ENCODE data around the gene DLK1. TPM values are rescaled to one million over a fixed set of nuclear protein-coding genes. Genes with fewer than 3 reads are reported as not detected.

DLK1 gene
- total and polyA plus RNA-seq, 2 of the 13 experiments (the other 11 are each of a cell fraction or from before 2014, with no cell fraction given) = 95.5 to 312 TPM

DNA sequence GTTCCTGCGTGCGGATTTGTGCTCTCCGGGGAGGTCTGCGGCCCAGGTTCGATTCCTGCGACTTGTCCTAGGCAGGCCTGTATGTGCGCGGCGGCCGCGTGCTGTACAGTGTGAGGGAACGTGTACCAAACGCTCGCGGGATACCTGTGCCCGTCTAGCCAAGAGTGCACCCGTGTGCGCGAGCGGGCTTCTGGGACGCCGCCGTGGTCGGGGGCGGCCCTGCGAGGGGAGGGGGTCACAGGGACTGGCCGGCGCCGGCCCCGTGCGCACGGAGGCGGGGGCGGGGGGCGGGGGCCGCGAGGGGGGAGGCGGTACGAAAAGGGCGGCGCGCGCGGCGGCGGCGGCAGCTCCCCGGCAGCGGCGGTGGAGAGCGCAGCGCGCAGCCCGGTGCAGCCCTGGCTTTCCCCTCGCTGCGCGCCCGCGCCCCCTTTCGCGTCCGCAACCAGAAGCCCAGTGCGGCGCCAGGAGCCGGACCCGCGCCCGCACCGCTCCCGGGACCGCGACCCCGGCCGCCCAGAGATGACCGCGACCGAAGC, at the start of gene DLK1 (continued):
- no peak for TF ChIP-seq ZNF569 (CRISPR knock-in tag; IDR thresholded peaks at IDR 0.05; ENCODE audit: borderline replicate concordance)
- no peak for TF ChIP-seq ZFP62 (CRISPR knock-in tag; IDR thresholded peaks at IDR 0.05)
- TF ChIP-seq CHD2 (IDR thresholded peaks at IDR 0.05; ENCODE audit: low read depth, low read length) = no peak
- no peak for TF ChIP-seq REXO4 (CRISPR knock-in tag; IDR thresholded peaks at IDR 0.05; ENCODE audit: borderline replicate concordance)
- TF ChIP-seq, protein P1, sequence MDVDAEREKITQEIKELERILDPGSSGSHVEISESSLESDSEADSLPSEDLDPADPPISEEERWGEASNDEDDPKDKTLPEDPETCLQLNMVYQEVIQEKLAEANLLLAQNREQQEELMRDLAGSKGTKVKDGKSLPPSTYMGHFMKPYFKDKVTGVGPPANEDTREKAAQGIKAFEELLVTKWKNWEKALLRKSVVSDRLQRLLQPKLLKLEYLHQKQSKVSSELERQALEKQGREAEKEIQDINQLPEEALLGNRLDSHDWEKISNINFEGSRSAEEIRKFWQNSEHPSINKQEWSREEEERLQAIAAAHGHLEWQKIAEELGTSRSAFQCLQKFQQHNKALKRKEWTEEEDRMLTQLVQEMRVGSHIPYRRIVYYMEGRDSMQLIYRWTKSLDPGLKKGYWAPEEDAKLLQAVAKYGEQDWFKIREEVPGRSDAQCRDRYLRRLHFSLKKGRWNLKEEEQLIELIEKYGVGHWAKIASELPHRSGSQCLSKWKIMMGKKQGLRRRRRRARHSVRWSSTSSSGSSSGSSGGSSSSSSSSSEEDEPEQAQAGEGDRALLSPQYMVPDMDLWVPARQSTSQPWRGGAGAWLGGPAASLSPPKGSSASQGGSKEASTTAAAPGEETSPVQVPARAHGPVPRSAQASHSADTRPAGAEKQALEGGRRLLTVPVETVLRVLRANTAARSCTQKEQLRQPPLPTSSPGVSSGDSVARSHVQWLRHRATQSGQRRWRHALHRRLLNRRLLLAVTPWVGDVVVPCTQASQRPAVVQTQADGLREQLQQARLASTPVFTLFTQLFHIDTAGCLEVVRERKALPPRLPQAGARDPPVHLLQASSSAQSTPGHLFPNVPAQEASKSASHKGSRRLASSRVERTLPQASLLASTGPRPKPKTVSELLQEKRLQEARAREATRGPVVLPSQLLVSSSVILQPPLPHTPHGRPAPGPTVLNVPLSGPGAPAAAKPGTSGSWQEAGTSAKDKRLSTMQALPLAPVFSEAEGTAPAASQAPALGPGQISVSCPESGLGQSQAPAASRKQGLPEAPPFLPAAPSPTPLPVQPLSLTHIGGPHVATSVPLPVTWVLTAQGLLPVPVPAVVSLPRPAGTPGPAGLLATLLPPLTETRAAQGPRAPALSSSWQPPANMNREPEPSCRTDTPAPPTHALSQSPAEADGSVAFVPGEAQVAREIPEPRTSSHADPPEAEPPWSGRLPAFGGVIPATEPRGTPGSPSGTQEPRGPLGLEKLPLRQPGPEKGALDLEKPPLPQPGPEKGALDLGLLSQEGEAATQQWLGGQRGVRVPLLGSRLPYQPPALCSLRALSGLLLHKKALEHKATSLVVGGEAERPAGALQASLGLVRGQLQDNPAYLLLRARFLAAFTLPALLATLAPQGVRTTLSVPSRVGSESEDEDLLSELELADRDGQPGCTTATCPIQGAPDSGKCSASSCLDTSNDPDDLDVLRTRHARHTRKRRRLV (CRISPR knock-in tag; IDR thresholded peaks at IDR 0.05) = no peak
- no peak for TF ChIP-seq AHR (CRISPR knock-in tag; IDR thresholded peaks at IDR 0.05)
- no peak for TF ChIP-seq SATB2 (CRISPR knock-in tag; IDR thresholded peaks at IDR 0.05)
- TF ChIP-seq ATAD3A (CRISPR knock-in tag; IDR thresholded peaks at IDR 0.05) = no peak
- TF ChIP-seq, protein P2, sequence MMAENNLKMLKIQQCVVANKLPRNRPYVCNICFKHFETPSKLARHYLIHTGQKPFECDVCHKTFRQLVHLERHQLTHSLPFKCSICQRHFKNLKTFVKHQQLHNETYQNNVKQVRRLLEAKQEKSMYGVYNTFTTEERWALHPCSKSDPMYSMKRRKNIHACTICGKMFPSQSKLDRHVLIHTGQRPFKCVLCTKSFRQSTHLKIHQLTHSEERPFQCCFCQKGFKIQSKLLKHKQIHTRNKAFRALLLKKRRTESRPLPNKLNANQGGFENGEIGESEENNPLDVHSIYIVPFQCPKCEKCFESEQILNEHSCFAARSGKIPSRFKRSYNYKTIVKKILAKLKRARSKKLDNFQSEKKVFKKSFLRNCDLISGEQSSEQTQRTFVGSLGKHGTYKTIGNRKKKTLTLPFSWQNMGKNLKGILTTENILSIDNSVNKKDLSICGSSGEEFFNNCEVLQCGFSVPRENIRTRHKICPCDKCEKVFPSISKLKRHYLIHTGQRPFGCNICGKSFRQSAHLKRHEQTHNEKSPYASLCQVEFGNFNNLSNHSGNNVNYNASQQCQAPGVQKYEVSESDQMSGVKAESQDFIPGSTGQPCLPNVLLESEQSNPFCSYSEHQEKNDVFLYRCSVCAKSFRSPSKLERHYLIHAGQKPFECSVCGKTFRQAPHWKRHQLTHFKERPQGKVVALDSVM (CRISPR knock-in tag; IDR thresholded peaks at IDR 0.05) = no peak
- TF ChIP-seq, protein P3, sequence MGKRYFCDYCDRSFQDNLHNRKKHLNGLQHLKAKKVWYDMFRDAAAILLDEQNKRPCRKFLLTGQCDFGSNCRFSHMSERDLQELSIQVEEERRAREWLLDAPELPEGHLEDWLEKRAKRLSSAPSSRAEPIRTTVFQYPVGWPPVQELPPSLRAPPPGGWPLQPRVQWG (CRISPR knock-in tag; IDR thresholded peaks at IDR 0.05; ENCODE audit: borderline replicate concordance, low read depth) = no peak
- TF ChIP-seq ZNF709 (CRISPR knock-in tag; IDR thresholded peaks at IDR 0.05) = peak; percentile 86
- TF ChIP-seq MAFG (CRISPR knock-in tag; IDR thresholded peaks at IDR 0.05) = no peak
- no peak for TF ChIP-seq ZNF878 (CRISPR knock-in tag; IDR thresholded peaks at IDR 0.05)
- no peak for TF ChIP-seq ZFP36 (IDR thresholded peaks at IDR 0.05; ENCODE audit: borderline replicate concordance, low read depth, low read length, partially characterized antibody)
- no peak for TF ChIP-seq ELF4 (CRISPR knock-in tag; IDR thresholded peaks at IDR 0.05; ENCODE audit: borderline replicate concordance)
- 0 out of 2 replicates have a peak, but pooled peaks have one; percentile 42 for TF ChIP-seq MEF2D (CRISPR knock-in tag; IDR thresholded peaks at IDR 0.05)
- TF ChIP-seq, protein P4, sequence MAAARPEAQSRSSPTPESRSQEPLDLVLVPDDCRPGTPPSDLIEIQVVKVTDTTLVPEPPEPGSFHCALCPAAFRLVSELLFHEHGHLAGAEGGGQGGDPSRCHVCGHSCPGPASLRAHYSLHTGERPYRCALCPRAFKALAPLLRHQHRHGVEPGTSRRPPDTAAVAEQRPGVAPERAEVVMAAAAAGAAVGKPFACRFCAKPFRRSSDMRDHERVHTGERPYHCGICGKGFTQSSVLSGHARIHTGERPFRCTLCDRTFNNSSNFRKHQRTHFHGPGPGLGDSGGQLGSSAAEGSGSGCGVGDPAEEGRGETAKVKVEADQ (CRISPR knock-in tag; IDR thresholded peaks at IDR 0.05; ENCODE audit: borderline replicate concordance) = no peak
- TF ChIP-seq, protein P5, sequence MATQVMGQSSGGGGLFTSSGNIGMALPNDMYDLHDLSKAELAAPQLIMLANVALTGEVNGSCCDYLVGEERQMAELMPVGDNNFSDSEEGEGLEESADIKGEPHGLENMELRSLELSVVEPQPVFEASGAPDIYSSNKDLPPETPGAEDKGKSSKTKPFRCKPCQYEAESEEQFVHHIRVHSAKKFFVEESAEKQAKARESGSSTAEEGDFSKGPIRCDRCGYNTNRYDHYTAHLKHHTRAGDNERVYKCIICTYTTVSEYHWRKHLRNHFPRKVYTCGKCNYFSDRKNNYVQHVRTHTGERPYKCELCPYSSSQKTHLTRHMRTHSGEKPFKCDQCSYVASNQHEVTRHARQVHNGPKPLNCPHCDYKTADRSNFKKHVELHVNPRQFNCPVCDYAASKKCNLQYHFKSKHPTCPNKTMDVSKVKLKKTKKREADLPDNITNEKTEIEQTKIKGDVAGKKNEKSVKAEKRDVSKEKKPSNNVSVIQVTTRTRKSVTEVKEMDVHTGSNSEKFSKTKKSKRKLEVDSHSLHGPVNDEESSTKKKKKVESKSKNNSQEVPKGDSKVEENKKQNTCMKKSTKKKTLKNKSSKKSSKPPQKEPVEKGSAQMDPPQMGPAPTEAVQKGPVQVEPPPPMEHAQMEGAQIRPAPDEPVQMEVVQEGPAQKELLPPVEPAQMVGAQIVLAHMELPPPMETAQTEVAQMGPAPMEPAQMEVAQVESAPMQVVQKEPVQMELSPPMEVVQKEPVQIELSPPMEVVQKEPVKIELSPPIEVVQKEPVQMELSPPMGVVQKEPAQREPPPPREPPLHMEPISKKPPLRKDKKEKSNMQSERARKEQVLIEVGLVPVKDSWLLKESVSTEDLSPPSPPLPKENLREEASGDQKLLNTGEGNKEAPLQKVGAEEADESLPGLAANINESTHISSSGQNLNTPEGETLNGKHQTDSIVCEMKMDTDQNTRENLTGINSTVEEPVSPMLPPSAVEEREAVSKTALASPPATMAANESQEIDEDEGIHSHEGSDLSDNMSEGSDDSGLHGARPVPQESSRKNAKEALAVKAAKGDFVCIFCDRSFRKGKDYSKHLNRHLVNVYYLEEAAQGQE (IDR thresholded peaks at IDR 0.05; ENCODE audit: borderline replicate concordance in 1 of 2, low read depth in 1 of 2, low read length in 2 of 2) = no peak
